Bronchial epithelial cell (primary cell): ENCODE data around the gene GRAMD2B. TPM values are rescaled to one million over a fixed set of nuclear protein-coding genes. Genes with fewer than 3 reads are reported as not detected.
A peak's percentile ranks its signal among the peaks of the same experiment; 100 is the strongest.

ENCODE experiments used
- DNase-seq: peaks from one replicate; pipeline ENCODE4 v3.0.0-alpha.2; 2010; ENCODE audit warnings: low read depth
- FAIRE-seq: peaks from 2 replicates; lab custom pipeline; 2011; peaks lifted over from hg19 to GRCh38; lab: Jason Lieb, UNC
- H3K27me3 ChIP-seq: 2 replicates; pipeline ENCODE4 v1.5.1; 2011; ENCODE audit warnings: low read length; ENCODE audit not compliant: control insufficient read depth, insufficient read depth
- H3K36me3 ChIP-seq: 2 replicates; pipeline ENCODE4 v1.5.1; 2011; ENCODE audit warnings: low read length; ENCODE audit not compliant: control insufficient read depth, insufficient read depth
- H3K4me3 ChIP-seq: 2 replicates; pipeline ENCODE4 v1.5.1; 2011; ENCODE audit warnings: mild to moderate bottlenecking, low read depth, low read length, control low read depth
- total RNA-seq: library from RNA; depleted of rRNA; stranded (reverse); fragments of >200 nt; gene quantifications from 2 replicates; pipeline ENCODE4 v1.2.1, GENCODE V29; 2014
- TF ChIP-seq, protein P1 (sequence below): IDR thresholded peaks from 2 replicates; pipeline ENCODE4 v1.5.1; 2011; ENCODE audit warnings: mild to moderate bottlenecking, moderate library complexity, low read length, control low read depth, inconsistent platforms; ENCODE audit not compliant: insufficient read depth, severe bottlenecking

The GRAMD2B gene
- total RNA-seq, 1 donor from 2014 or later, result 9.2 TPM

DNA sequence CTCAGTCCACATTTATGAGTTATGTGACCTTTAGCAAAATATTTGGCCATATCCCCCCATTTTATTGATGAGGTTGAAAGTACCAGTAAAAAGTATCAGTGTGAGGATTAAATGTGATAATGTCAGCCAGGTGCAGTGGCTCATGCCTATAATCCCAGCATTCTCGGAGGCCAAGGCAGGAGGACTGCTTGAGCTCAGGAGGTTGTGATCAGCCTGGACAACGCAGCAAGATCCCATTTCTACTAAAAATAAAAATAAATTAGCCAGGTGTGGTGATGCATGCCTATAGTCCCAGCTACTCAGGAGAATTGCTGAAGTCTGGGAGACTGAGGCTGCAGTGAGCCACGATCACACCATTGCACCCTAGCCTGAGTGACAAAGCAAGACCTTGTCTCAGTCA lies 71.2 kb downstream of the GRAMD2B start:
- DNase-seq, result no peak
- H3K27me3 ChIP-seq, result no peaks in the 10 kb centered on the region
- TF ChIP-seq, protein P1, sequence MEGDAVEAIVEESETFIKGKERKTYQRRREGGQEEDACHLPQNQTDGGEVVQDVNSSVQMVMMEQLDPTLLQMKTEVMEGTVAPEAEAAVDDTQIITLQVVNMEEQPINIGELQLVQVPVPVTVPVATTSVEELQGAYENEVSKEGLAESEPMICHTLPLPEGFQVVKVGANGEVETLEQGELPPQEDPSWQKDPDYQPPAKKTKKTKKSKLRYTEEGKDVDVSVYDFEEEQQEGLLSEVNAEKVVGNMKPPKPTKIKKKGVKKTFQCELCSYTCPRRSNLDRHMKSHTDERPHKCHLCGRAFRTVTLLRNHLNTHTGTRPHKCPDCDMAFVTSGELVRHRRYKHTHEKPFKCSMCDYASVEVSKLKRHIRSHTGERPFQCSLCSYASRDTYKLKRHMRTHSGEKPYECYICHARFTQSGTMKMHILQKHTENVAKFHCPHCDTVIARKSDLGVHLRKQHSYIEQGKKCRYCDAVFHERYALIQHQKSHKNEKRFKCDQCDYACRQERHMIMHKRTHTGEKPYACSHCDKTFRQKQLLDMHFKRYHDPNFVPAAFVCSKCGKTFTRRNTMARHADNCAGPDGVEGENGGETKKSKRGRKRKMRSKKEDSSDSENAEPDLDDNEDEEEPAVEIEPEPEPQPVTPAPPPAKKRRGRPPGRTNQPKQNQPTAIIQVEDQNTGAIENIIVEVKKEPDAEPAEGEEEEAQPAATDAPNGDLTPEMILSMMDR, result no peak
- no peak for FAIRE-seq
- H3K36me3 ChIP-seq, result peaks cover 2% of the 10 kb centered on the region
- H3K4me3 ChIP-seq, result no peak overlapping the region

DNA sequence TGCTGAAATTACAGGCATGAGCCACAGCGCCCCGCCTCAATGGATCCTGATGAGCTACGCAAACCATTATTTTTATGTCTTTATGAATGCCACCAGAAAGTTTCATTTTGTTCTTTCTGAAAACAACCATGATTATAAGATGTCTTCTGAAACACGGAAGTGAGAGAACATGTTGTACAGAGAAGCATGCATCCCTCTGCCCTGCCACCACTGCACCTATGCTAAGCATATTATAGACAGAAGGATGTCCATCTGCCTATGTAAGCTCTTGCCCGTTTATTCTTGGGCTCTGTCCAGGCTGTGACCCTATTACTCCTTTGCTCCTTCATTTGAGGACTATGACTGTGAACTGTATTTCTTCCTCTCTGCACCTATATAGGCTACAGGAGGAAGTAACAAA lies 74.3 kb downstream of the GRAMD2B start:
- TF ChIP-seq, protein P1, result no peak
- FAIRE-seq (no peak), DNase-seq (no peak)
- Histone ChIP-seq H3K27me3 (no peaks in the 10 kb centered on the region), H3K4me3 (no peak overlapping the region), H3K36me3 (no peaks in the 10 kb centered on the region)

DNA sequence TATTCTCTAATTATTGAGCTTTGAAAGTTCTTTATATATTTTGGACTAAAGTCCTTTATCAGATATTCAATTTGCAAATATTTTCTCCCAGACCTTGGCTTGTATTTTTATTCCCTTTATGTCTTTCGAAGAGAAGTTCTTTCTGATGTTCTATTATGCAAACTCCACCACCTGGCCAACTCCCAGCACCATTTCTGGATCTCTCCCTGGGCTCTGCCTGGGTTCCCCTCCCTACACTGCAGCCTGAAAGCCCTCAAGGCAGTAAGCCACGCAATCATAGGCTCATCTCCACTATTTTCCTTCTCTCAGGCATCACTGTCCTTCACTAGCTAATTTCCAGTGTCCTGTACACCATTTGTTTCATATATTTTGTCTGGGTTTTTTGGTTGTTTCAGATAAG lies 76.1 kb downstream of the GRAMD2B start:
- H3K36me3 ChIP-seq, result no peaks in the 10 kb centered on the region
- TF ChIP-seq, protein P1, result no peak
- no peak overlapping the region for H3K4me3 ChIP-seq
- DNase-seq (no peak), FAIRE-seq (no peak)
- no peaks in the 10 kb centered on the region for H3K27me3 ChIP-seq

DNA sequence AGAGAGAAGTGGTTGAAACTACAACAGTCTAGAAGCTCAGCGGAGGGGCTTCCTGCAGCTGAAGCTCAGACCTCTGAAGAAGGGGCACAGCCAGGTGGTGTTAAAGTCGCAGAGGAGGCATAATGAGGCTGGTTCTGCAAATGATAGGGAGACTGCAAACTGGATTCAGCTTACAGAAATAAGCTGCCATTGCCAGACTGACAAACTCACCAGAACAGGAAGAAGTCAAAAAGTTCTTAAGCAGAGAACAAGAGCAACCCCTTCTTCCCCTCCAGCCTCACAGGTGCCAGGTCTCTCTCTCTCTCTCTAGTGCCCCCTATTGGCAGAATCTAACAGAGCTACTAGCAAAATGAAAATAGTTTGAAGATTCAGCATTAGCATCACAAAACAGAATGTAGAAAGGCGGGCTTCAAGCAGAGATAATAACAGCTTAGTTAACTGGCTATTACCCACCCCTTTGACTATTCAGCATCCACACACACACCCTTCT lies 76.7 kb downstream of the GRAMD2B start:
- DNase-seq (no peak), FAIRE-seq (no peak)
- Histone ChIP-seq H3K27me3 (no peaks in the 10 kb centered on the region), H3K36me3 (no peaks in the 10 kb centered on the region), H3K4me3 (no peak overlapping the region)
- TF ChIP-seq, protein P1, result peak; percentile 57

DNA sequence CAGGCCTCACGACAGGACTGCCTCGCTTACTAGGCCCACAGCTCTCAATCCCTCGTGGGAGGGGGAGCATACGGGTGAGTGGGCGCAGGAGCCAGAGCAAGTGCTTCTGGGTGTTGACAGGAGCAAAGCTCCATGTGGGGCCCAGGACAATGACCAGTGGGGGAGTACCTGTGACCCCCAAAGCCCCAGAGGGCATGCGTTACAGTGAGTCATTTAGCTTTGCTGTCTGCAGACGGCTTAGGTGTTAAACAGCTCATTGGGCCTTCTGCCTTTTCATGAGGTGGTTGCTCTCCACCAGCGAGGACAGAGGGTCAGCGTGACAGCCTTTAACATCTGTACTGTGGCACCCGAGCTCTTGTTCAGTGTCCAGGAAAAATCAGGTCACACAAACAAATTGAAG lies 78.2 kb downstream of the GRAMD2B start:
- H3K4me3 ChIP-seq, result no peak overlapping the region
- DNase-seq (no peak), FAIRE-seq (no peak)
- H3K36me3 ChIP-seq, result no peaks in the 10 kb centered on the region
- TF ChIP-seq, protein P1, result no peak
- no peaks in the 10 kb centered on the region for H3K27me3 ChIP-seq

DNA sequence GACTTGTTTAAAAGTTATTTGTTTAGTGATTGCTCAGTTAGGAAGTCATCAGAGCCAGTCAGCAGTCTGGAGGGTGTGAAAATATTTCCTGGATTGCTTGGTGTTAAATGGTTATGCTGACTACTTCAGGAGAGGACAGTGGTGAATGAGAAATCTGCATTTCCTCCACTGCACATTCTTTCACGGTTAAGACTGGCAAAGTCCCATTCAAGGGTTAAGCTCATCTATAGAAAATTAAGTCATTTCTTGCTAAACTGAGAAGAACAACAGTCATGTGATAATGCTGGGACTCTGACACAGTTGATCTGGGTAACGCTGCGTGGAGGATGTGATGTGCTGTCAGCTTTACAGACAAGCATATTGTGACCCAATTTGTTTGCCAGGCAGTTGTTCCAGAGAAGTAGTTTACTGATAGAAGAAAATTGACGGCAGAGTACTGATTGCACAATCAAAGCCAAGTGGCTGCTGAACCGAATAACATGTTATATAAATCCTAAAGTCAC lies 80.4 kb downstream of the GRAMD2B start:
- no peak overlapping the region for H3K4me3 ChIP-seq
- TF ChIP-seq, protein P1, result no peak
- no peaks in the 10 kb centered on the region for H3K36me3 ChIP-seq
- no peaks in the 10 kb centered on the region for H3K27me3 ChIP-seq
- FAIRE-seq (peak; percentile 7), DNase-seq (peak; percentile 93)
